T-helper 17 cell (primary cell): ENCODE results near the gene OXSR1. TPM values are rescaled to one million over a fixed set of nuclear protein-coding genes. Genes with fewer than 3 reads are reported as not detected.
"Not testable (repeated sequence)": the region's sequence is repeated elsewhere in the genome, so short reads cannot be mapped to it uniquely, and the experiment has no call there.

Experiments used
- ATAC-seq: fragments of 150-1000 bp; cut with Tn5 transposase; 2 replicates; pipeline ENCODE4 v1.10.0; 2021; ENCODE audit warnings: mild to moderate bottlenecking, moderate library complexity
- DNase-seq, 3 donors: peaks; one replicate each; pipeline versions ENCODE4 v3.0.0 to v3.0.0-alpha.2; 2020 to 2021
- H3K9me3 ChIP-seq: one replicate; pipeline ENCODE4 v1.7.0; 2013; ENCODE audit warnings: low read length, mild to moderate bottlenecking; ENCODE audit not compliant: control insufficient read depth, poor library complexity, severe bottlenecking
- H3K27ac Mint-ChIP-seq: one replicate; pipeline ENCODE4 v1.8.0; 2022; ENCODE audit warnings: mild to moderate bottlenecking, moderate library complexity, mixed read lengths
- H3K27me3 Mint-ChIP-seq: one replicate; pipeline ENCODE4 v1.8.0; 2022; ENCODE audit warnings: mixed read lengths
- H3K36me3 Mint-ChIP-seq: one replicate; pipeline ENCODE4 v1.8.0; 2022; ENCODE audit warnings: low read depth, mixed read lengths
- H3K4me1 Mint-ChIP-seq: one replicate; pipeline ENCODE4 v1.8.0; 2022; ENCODE audit warnings: mild to moderate bottlenecking, mixed read lengths
- H3K4me3 Mint-ChIP-seq: one replicate; pipeline ENCODE4 v1.8.0; 2022; ENCODE audit warnings: mild to moderate bottlenecking, moderate library complexity, mixed read lengths
- total RNA-seq, 4 donors: library from RNA in 2 of 4; stranded (reverse) in 2 of 4; gene quantifications; one replicate each; pipeline ENCODE4 v1.2.3 and lab custom pipeline; 2022 to 2026

The OXSR1 gene
- total RNA-seq, 2 donors from 2014 or later = 39.8 to 51.9 TPM

DNA sequence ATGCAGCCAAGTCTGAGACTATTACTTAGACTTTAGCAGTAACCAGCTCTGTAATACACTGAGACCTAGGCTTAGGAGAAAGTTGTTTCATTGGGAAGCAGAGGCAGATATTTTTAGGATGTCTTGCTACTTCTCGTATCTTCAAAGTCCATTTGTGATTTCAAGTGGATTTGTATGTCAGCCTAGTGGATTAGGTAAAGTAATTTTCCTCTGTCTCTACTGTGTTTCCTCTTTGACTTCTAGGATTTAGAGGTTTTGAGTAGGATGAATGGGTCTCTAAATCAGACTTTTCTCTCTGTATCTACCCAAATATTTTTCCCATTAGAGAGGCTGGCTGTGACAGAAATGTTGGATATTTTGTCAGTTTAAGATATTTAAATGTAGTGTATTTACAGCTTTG is 46.8 kb downstream of the OXSR1 start:
- H3K4me1 Mint-ChIP-seq = peaks cover 43% of the 10 kb centered on the region
- no peaks in the 10 kb centered on the region for H3K9me3 ChIP-seq
- H3K36me3 Mint-ChIP-seq = peaks cover 8% of the 10 kb centered on the region
- peak overlapping the region; percentile 49 for H3K27ac Mint-ChIP-seq
- no peak for DNase-seq
- H3K4me3 Mint-ChIP-seq = no peak overlapping the region
- H3K27me3 Mint-ChIP-seq = no peaks in the 10 kb centered on the region
- no peak for ATAC-seq

DNA sequence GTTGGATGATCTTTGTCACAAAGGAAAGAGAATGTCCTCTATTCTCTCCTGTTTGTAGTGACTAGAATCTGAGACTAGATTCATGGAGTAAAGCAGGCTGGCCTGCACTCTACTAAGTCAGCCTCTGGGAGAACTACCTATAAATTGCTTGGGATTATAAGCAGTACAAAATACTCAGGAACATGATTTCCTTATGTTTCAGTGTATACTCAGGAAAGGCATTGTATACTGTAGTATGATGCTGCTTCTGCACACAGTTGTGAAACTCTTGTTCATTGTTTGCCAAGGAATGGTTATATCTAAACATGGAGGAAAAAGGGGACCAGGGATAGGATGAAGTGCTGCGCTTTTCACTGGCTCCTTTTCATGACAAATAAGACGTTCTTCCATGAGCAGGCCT is 49.2 kb downstream of the OXSR1 start:
- Mint-ChIP-seq H3K27ac (peak overlapping the region; percentile 16), H3K4me1 (peaks cover 35% of the 10 kb centered on the region), H3K27me3 (no peaks in the 10 kb centered on the region), H3K4me3 (no peak overlapping the region), H3K36me3 (peaks cover 11% of the 10 kb centered on the region)
- DNase-seq = no peak
- no peaks in the 10 kb centered on the region for H3K9me3 ChIP-seq
- no peak for ATAC-seq

GRCh38 chr3:38219609-38220197 is 54.4 kb downstream of the OXSR1 start:
- H3K36me3 Mint-ChIP-seq = peaks cover 11% of the 10 kb centered on the region

DNA sequence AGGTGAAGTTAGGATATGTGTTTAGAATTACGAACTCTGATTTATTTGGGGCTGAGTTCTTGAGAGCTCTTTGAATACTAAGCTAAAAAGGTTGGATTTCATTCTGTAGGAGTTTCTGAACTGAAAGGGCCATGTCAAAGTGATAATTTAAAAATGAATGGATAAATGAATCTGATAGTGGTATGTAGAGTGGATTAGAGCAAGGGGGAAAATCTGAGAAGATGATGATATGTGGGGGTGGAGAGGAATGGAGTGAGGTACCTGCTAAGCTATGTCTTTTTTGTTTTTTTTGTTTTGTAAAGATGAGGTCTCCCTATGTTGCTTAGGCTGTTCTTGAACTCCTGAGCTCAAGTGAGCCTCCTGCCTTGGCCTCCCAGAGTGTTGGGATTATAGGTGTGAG is 55.7 kb downstream of the OXSR1 start:
- no peak for ATAC-seq

More at GRCh38 chr3:38219609-38220197, 54.4 kb downstream of the OXSR1 start:
- no peak overlapping the region for H3K27ac Mint-ChIP-seq
- H3K4me3 Mint-ChIP-seq = no peak overlapping the region
- DNase-seq (no peak), ATAC-seq (no peak)
- H3K27me3 Mint-ChIP-seq = no peaks in the 10 kb centered on the region
- no peaks in the 10 kb centered on the region for H3K9me3 ChIP-seq
- peaks cover 10% of the 10 kb centered on the region for H3K4me1 Mint-ChIP-seq

DNA sequence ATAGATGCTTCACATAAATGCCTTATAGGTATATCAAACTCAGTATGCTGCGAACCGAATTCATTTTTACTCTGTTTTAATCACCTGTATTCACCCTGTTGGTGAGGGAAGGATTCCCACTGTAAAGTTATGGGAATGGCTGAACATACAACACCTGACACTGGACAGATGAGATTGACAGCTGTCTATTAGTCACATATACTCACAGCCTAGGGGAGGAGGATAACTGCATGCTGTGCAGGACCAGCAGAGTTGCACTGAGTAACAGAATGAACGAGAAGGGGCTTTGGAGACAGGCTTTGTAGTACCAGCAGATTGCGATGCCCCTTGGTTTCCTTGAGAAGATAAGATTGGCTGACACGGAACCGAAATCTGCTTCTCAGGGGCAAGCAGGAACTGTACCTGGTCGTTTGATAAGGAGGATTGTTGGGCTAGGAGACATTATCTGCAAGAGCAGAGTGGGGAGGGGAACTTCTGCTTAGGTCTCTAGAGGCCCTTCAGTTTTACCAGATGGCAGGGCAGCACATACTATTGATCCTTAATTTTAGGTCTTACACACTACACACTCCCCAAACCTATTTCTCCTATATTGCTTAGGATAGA is 56.8 kb downstream of the OXSR1 start:
- H3K9me3 ChIP-seq = no peaks in the 10 kb centered on the region
- H3K27ac Mint-ChIP-seq = no peak overlapping the region
- no peak for ATAC-seq
- peaks cover 9% of the 10 kb centered on the region for H3K36me3 Mint-ChIP-seq
- DNase-seq = no peak
- H3K4me3 Mint-ChIP-seq = no peak overlapping the region
- H3K4me1 Mint-ChIP-seq = peaks cover 9% of the 10 kb centered on the region
- H3K27me3 Mint-ChIP-seq = no peaks in the 10 kb centered on the region

More for the DNA sequence above, 55.7 kb downstream of the OXSR1 start:
- H3K9me3 ChIP-seq = no peaks in the 10 kb centered on the region
- Mint-ChIP-seq H3K27ac (peak overlapping the region; percentile 14), H3K4me3 (no peak overlapping the region), H3K36me3 (peaks cover 11% of the 10 kb centered on the region), H3K4me1 (peaks cover 10% of the 10 kb centered on the region), H3K27me3 (no peaks in the 10 kb centered on the region)
- DNase-seq = no peak

DNA sequence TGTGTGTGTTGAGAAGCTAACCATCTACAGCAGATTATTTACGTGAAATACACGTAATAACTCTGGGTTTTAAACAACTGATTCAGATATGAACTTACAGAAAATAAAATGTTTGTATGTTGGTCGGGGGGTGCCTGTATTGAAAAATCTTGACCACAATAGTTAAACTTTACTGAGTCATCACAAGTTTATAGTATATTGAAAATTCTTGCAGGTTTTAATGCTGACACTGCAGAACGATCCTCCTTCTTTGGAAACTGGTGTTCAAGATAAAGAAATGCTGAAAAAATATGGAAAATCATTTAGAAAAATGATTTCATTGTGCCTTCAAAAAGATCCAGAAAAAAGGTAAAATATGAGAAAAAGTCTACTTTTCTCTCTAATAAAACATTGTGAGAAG is 59.0 kb downstream of the OXSR1 start:
- H3K9me3 ChIP-seq = no peaks in the 10 kb centered on the region
- ATAC-seq (no peak), DNase-seq (no peak)
- no peak overlapping the region for H3K27ac Mint-ChIP-seq
- peaks cover 6% of the 10 kb centered on the region for H3K36me3 Mint-ChIP-seq
- no peak overlapping the region for H3K4me3 Mint-ChIP-seq
- no peaks in the 10 kb centered on the region for H3K27me3 Mint-ChIP-seq
- peaks cover 10% of the 10 kb centered on the region for H3K4me1 Mint-ChIP-seq

- H3K9me3 ChIP-seq = no peaks in the 10 kb centered on the region
- Mint-ChIP-seq H3K27ac (peak overlapping the region; percentile 82), H3K27me3 (no peaks in the 10 kb centered on the region), H3K36me3 (peaks cover 3% of the 10 kb centered on the region), H3K4me1 (peaks cover 6% of the 10 kb centered on the region), H3K4me3 (no peak overlapping the region)
- ATAC-seq (no peak), DNase-seq (no peak)
Measured at GRCh38 chr3:38226273-38226672, 60.9 kb downstream of the OXSR1 start.

DNA sequence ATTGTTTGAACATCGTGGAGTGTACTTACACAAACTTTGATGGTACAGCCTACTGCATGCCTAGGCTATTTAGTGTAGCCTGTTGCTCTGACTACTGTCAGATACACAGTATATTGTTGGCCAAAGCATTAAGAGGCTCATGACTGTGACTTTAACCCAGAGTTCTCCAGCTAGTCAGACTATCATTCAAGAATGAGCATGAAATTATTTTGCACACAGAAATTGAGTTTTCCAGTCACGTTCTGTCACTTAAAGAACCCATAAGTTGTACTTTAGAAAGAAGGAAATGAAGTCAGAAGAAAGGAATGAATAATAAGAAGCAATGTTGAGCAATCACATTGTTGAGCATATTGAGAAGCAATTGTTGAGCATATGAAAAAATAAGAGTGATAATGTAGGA is 62.7 kb downstream of the OXSR1 start:
- ATAC-seq (no peak), DNase-seq (no peak)
- no peaks in the 10 kb centered on the region for H3K9me3 ChIP-seq
- peaks cover 3% of the 10 kb centered on the region for H3K36me3 Mint-ChIP-seq
- peaks cover 6% of the 10 kb centered on the region for H3K4me1 Mint-ChIP-seq
- no peak overlapping the region for H3K27ac Mint-ChIP-seq
- no peaks in the 10 kb centered on the region for H3K27me3 Mint-ChIP-seq
- H3K4me3 Mint-ChIP-seq = no peak overlapping the region

DNA sequence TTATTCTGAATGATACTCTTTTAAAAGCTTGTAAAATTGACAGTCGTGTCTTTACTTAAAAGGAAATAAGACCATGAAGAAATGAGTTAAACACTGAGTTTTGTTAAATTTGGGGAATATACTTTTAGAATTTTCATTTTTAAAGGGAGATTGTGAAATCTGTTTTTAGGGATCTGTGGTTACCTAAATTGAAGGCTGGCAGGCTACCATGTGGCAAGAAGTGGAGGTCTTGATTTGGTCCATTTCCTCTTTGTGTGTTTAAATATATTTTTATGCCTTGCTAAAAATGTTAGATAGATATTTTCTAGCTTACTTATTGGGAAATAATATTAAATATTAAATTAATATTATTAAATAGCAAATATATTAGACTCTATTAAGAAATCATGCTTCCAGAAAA is 63.7 kb downstream of the OXSR1 start:
- no peak overlapping the region for H3K27ac Mint-ChIP-seq
- peaks cover 7% of the 10 kb centered on the region for H3K36me3 Mint-ChIP-seq

DNA sequence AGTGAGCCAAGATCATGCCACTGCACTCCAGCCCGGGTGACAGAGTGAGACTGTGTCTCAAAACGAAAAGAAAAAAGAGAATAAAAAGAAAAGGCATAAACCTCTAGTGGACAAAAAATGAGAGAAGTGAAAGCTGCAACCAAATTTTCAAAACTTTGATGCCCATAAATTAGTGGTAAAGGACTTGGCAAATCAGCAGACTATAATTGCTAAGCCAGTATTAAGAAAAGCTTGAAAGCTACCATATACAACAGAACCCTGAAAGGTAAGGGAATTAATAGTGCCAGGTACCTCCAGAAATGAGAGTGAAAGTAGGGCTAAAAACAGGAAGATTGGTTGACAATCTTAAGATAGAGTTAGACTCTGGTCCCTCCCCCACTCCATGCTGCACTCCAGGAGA is 67.4 kb downstream of the OXSR1 start:
- DNase-seq = no peak
- H3K27ac Mint-ChIP-seq = peak overlapping the region; percentile 77
- H3K4me3 Mint-ChIP-seq = no peak overlapping the region
- peaks cover 4% of the 10 kb centered on the region for H3K4me1 Mint-ChIP-seq
- no peaks in the 10 kb centered on the region for H3K27me3 Mint-ChIP-seq
- ATAC-seq = no peak
- peaks cover 11% of the 10 kb centered on the region for H3K36me3 Mint-ChIP-seq
- peaks cover 5% of the 10 kb centered on the region for H3K9me3 ChIP-seq

More for the DNA sequence above, 63.7 kb downstream of the OXSR1 start:
- ATAC-seq (no peak), DNase-seq (no peak)
- H3K27me3 Mint-ChIP-seq = no peaks in the 10 kb centered on the region
- H3K4me1 Mint-ChIP-seq = peaks cover 6% of the 10 kb centered on the region
- H3K9me3 ChIP-seq = no peaks in the 10 kb centered on the region
- no peak overlapping the region for H3K4me3 Mint-ChIP-seq

- H3K27ac Mint-ChIP-seq = no peak overlapping the region
- no peak overlapping the region for H3K4me3 Mint-ChIP-seq
- H3K9me3 ChIP-seq = peaks cover 5% of the 10 kb centered on the region
- H3K4me1 Mint-ChIP-seq = peaks cover 3% of the 10 kb centered on the region
- H3K36me3 Mint-ChIP-seq = peaks cover 27% of the 10 kb centered on the region
- no peaks in the 10 kb centered on the region for H3K27me3 Mint-ChIP-seq
- no peak for ATAC-seq
- no peak for DNase-seq
Measured at GRCh38 chr3:38235466-38235865, 70.1 kb downstream of the OXSR1 start.

DNA sequence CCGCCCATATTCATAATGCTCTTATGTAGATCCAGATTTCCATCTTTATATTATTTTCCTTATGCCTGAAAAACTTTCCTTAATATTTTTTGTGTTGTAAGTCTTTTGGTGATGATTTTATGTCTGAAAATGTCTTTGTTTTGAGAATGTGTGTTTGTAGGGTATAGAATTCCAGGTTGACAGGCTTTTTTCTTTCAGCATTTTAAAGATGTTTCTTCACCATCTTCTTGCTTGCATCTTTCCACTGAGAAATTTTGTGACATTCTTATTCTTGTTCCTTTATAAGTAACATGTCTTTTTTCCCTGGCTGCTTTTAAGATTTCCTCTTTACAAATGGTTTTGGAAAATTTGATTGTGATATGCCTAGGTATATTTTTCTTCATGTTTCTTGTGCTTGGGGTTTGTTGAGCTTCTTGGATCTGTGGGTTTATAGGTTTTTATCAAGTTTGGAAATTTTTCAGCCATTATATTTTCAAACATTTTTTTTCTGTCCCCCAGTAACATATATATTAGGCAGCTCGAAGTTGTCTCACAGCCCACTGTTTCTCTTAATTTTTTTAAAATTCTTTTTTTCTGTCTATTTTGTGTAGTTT is 73.2 kb downstream of the OXSR1 start:
- Mint-ChIP-seq H3K4me3 (no peak overlapping the region), H3K27me3 (no peaks in the 10 kb centered on the region), H3K36me3 (peaks cover 24% of the 10 kb centered on the region), H3K27ac (no peak overlapping the region), H3K4me1 (peaks cover 3% of the 10 kb centered on the region)
- H3K9me3 ChIP-seq = peaks cover 5% of the 10 kb centered on the region
- no peak for ATAC-seq
- no peak for DNase-seq

GRCh38 chr3:38242812-38243211 is 77.5 kb downstream of the OXSR1 start:
- H3K27me3 Mint-ChIP-seq, DNase-seq, H3K4me1 Mint-ChIP-seq, H3K9me3 ChIP-seq, ATAC-seq, H3K4me3 Mint-ChIP-seq: not testable (repeated sequence)
- peak overlapping the region; percentile 16 for H3K27ac Mint-ChIP-seq
- peaks cover 27% of the 10 kb centered on the region for H3K36me3 Mint-ChIP-seq

GRCh38 chr3:38245930-38246329 is 80.6 kb downstream of the OXSR1 start:
- H3K4me3 Mint-ChIP-seq = no peak overlapping the region
- H3K4me1 Mint-ChIP-seq = peaks cover 5% of the 10 kb centered on the region
- DNase-seq = no peak
- H3K36me3 Mint-ChIP-seq = peaks cover 14% of the 10 kb centered on the region
- no peak for ATAC-seq
- no peaks in the 10 kb centered on the region for H3K27me3 Mint-ChIP-seq
- no peaks in the 10 kb centered on the region for H3K9me3 ChIP-seq
- peak overlapping the region; percentile 19 for H3K27ac Mint-ChIP-seq
